CD1c-positive myeloid dendritic cell (primary cell): ENCODE results near the gene HLTF.

Source experiments
- DNase-seq: peaks from one replicate; pipeline ENCODE4 v3.0.0-alpha.2; 2016; ENCODE audit errors: extremely low spot score

The HLTF gene

DNA sequence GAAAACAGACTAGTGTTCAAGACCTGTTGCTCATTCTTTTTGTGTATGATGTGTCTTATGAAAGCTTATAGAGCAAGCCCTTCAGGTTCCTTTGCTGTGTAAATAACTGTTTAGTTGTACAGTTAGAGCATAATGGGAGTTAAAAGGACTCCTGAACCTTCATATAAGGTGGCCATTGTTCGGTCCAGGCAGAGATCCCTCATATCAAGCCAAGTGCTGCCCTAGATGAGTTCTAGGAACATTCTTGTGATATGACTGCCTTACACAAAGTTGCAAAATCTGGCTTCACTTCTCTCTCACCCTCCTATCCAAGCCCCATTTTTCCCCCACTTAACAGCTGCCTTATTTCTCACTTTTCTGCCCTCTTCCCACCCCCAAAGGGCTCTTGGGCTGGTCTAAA is 68.1 kb downstream of the HLTF start:
- DNase-seq = no peak

DNA sequence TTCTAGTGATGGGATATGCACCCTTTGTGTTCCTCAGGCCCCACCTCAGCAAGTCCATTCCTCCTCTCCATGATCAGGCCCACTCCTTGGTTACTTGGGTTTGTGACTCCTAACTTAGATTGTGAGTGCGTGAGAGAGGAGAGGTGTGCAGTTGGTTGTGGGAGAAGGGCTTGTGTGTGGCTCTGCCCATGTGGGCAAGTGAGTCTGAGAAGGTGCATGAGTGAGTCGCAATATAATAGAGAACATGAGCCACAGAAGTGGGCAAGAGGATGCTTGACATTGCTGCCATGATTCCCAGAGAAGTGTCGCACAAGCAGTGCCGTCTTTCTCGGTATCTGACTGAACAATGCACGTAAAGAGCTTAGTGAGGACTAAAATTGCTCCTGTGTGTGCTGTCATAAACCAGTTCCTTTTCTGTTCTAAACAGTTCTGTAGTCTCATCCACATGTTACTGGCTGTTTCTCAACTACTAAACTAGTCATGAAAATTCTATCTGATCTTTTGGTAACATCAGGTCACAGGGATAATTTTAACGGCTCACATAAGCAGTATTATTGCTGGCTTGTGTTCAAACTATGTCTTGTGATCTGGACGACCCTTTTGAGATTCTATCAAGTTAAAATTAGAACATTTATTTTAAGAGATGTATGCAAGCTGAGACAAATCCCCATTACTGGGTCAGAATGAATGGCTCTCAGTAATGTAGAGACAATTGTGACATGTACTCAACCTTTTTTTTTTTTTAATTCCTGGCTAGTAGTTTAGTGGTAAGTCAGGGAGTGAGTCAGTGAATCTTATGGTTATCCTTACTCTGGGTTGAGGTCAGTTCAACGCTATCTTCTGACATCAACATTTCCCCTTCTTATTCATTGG is 69.4 kb downstream of the HLTF start:
- no peak for DNase-seq

DNA sequence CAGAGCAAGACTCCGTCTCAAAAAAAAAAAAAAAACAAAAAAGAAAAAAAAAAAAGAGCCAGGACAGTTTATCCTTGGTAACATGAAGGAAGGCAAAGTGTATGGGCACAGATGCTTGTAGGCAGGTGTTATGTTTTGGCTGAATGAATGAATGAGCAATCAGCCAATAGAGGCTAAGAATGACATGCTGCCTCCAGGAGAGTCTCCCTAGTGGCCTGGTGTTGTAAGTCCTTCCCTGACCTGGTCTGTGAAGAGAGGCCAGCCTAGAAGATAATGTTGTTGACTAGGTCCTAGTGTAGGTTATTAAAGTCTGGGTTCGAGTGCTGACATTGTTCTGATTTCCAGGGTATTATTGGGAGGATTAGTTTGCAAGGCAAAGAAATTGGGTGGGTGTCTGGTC is 70.1 kb downstream of the HLTF start:
- no peak for DNase-seq

DNA sequence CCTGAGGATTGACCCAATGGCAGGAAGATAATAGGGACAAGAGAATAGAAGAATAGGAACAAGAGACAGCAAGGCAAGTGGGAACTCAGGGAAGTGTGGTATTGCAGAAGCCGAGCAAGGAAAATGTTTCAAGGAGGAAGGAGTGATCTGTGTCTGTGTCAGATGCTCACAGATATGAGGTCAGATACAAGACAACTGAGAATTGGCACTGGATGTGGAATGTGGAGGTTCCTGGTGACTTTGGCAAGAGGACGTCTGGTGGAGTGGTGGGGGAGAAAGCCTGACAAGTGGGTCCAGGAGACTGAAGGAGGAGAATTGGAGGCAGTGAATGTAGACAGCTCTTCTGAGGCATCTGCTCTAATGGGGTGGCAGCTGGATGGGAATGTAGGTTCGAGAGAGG is 70.9 kb downstream of the HLTF start:
- no peak for DNase-seq

DNA sequence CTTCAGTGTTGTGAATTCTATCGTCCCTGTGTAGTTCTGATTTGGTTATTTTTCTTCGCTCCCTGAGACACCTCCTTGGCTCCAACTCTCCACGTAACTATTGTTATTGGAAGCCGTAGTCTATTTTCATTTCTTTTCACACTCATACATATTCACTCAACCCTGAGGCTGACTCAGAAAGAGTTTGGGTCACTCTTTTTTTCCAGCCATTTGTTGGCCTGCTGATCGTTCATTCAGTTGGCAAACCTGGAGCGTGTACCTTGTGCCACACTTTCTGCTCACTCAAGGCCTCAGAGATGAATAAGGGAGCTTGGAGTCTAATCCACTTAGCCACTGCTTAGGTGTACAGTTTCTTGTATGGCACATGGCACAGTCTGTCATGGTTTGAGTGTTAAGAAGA is 72.6 kb downstream of the HLTF start:
- DNase-seq = no peak

DNA sequence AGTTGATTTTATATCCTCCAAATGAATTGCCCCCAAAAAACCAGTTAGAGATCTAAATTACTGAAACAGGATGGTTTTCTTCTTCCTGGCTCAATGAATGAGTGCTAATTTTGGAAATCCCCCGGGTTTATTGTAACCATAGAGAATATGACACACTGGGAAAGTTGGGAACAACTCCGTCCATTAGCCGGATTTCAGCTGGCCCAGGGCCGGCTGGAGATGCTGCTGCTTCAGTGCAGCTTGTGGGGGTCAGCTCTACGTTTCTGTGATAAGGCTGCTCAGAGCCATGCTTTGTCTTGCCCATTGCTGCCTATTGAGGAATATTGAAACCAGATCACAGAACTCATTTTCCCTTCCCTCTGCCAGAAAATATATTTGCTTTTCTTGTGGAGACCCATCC is 74.7 kb downstream of the HLTF start:
- no peak for DNase-seq

DNA sequence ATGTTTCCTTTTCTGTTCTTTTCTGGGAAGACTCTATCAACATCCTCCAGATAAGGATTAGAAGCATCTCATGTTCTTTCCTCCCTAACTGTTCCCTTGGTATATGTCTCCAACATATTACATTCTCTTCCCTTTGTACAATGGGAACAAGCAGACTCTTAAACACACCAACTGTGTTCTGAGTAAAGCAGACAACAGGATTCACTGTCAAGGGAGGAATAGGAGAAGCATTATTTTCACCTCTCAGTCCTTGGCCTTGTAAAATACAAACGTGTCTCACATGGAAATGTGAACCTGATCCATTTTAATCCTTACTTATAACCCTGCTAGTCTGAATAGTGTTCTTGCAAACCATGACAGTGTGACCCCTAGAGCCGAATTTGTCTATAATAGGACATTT is 75.4 kb downstream of the HLTF start:
- no peak for DNase-seq

DNA sequence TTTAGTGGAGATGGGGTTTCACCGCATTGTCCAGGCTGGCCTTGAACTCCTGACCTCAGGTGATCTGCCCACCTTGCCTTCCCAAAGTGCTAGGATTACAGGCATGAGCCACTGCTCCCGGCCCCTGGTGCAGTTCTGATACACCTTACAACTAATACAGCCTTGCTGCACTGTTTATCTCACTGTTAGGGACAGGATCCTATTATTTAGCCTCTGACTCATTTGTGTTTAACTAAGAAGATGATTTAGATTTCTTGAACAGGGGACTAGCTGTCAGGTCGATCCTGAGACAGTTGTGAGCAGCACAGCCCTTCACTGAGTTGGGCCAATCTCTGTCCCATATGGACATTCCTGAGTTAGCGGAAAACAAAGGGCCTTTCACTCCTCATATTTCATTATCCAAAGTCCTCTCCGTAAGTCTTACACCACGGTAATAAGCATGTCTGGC is 75.8 kb downstream of the HLTF start:
- DNase-seq = no peak

DNA sequence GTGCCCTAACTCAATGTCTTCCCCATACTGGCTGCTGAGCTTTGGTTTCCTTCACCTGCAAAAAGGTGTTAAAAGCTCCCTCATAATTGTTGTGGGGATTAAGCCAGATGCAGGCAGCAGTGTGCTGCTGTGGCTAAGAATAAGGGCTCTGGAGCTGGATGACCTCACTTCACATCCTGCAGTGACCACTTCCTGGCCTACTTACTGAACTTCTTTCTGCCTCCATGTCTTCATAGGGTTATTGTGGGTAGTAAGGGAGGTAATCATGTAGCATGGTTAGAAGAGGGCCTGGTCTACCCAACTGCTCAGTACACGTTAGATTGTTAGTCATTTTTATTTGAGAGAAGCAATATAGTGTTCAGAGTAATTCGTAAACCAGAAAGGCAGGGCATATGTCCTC is 76.6 kb downstream of the HLTF start:
- peak; percentile 7 for DNase-seq

DNA sequence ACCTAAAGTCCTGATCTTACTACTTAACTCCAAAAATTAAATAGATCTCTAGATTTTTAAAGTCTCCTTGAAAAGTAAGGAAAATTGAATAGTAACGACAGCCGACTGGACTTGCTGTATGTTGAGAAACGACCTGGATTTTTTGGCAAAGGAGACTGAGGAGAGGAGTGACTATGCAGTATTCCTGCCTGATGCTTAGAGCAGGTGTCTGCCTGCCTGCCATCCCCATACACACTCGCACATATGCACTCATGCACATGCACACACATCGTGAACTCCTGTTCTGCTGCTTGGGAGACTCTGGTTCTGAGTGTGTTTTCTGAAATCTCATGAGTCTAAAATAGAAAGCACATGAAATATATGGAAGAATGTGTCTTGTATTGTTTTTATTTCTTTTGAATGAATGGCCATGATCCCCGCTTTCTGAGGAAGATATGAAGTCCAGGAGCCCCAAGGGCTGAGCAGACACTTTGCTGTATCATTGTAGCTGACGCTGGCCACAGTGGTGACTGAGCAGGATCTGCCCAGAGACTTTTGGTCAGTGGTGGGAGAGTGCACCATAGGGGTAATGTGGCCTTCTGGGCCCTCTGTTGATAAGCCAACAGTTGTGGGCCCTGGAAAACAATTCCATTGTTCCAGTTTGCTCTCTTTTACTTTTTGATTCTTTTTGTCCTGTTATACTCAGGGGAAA is 78.6 kb downstream of the HLTF start:
- no peak for DNase-seq

DNA sequence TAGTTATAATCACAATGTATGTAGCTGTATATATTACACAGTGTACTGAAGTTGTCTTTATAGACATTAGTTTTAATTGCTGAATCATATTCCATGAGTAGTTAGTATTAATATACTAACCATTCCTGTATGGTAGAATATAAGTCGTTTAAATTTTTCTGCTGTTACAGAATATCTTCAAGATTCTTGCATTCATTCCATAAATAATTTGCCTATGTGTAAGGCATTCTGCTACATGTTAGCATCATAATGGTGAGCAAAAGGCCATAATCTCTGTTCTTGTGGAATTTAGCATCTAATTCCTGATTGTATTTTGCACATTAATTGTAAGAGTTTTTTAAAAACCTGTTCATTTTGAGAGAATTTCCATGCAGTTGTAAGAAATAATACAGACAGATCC is 80.9 kb downstream of the HLTF start:
- no peak for DNase-seq

DNA sequence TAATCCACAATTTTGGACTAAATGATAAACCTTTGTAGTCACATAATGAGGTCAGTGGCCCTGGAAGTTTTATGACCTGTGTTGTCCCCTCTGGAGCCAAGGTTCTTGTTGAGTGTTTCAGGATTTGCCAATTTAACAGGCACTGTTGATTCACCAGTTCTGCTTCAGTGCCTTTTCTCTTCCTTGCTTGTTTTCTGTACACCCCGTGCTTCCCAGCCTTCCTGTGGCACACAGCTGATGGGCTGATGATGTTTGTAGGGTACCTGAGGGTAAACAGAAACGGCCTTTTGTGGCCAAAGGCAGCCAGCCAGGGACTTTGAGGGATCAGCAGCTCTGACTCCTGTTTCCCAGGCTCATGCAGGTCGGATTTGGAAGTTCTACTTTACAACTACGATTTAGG is 81.7 kb downstream of the HLTF start:
- DNase-seq = no peak

DNA sequence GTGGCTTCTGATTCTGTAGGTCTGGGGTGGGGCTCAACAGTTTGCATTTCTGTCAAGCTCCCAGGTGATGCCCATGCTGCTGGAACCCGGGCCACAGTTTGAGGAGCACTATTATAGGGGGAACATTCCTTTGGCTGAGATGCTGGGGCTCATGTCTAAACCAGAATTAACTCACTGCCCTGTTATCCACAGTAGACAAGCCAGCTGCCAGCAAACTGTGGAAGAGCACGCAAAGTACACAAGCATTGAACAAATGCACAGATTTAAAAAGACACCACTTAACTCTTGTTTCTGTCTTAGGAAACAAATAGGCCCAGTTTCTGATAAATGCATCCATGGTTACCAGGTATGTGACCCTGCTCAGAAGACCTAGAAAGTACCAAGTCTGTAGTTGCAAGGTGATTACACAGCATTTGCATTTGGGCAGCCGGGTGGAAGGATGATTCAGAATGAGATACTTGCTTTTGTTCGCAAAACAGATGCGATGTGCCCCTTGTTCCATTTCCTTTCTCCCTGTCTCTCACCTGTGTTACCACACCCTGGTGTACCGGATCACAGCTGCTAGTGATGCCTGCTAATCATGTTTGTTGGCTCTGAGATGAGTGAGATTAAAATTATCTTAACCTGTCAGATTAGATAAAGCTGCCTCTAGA is 82.6 kb downstream of the HLTF start:
- DNase-seq = no peak

DNA sequence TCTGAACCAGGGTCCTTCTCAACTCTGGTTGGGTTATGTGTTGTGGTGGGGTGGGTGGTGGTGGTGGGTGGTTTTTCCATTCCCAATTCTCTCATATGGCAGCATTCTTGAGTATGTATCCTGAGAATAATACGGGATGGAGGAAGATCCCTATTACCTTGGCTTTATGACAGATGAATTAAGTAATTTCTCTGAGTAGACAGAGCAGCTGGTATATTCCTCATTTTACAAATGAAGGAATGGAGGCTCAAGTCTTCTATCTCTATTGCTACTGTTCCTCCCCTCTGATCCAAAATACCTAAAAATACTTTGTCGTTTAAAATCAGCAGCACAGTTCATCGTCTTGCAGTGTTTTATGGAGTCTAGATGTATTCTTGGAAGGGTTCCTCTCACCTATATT is 84.6 kb downstream of the HLTF start:
- no peak for DNase-seq

DNA sequence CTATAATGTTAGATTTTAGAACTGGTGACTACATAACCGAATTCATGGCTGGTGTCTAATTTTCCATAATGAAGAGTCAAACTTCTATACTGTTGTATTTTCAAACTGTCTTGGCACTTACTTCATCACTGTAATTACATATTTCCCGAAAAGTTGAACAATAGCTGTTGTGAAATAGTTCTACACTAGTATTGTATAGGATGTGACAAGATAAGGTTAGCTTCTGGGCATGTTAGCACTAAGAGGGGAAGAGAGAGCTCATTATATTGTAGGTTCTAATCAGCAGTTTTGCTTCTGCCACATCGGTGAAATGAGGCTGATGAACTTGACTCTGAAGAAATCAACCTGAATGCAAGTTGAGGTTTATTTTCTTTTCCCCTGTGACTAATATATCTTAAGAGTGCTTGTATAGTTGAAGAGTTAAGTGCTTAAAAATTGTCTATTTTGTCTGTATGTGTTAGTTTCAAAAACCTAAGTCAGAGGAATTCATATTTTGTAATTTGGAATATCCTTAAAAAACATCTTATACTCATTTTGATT is 86.1 kb downstream of the HLTF start:
- peak; percentile 13 for DNase-seq

DNA sequence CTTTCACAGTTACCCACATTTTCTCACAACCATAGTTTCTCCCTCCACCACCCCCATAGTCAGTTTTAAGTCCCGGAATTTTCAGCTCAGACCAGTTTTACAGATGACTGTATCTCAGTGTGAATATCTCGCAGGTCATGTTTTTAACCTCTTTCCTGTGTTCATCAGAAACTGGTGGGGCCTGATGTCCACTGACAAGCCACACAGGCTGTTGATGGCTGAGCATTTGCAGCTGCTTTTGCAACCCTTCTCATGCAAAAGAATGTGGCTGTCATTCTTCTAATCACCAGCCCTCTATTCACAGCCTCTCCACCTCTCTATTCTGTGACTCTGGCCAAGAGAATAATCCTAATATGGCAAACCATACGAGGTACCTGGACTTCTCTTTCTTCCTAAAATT is 86.5 kb downstream of the HLTF start:
- no peak for DNase-seq

DNA sequence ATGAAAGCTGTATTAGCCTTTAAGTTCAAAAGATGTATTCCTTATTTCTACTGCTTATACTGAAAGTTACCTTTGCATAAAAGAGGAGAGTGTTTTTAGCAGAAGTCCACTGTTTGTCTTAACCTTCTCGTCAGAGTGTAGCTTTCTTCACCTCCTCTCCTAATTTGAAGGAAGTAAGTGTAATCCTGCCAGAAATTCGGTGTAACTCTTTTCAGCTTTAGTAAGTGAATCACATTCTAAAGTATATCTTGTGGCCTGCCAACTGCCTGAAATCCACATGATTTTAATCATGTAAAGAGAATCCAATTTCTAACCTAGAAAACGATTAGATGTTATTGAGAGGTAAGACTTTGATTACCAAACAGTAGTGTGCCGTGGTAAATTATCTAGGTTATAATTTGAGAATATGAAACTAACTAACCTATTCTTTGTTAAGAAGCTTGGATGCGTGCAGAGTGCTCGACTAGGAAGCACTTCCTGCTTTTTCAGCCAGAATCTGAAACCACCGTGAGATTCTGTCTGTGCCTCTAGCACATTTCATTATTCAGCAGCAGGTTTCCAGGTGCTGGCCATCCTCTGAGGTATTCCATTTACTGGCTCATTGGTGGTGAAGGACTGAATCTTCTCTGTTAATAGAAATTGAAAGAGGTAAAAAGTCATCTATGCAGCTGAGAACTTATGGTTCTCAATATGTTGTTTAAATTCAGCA is 87.5 kb downstream of the HLTF start:
- peak; percentile 40 for DNase-seq

DNA sequence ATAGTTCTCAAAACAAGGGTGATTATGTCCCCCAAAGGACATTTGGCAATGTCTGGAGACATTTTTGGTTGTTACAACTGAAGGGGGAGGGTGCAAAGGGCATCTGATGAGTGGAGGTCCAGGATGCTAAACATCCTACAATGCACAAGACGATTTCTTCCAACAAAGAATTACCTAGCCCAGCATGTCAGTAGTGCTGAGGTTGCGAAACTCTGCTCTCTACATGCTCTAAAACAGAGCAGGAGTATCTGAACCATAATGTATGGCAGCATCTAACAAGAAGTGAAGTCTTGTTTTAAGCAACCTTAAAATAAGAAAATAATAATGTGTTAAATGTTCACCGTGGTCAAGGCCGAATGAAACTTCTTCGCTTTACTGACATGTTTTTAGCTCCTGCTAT is 88.0 kb downstream of the HLTF start:
- DNase-seq = no peak

DNA sequence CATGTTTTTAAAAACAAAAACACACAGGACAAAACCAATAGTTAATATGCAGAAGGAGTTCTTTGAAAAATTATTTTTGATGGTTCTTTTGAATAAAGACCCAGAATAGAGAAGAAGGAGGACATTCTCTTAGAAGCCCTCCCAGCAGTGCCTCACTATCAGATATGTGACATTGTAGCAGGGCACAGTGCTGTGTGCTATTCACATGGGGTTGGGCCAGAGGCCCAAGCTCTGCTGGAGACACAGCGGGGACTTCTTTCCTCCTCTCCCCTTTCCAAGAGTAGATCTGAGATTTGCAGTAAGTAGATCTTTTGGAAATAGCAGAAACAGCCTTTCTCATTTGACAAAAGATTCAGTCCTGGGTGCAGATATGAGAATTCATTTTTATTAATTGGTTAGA is 88.7 kb downstream of the HLTF start:
- no peak for DNase-seq

DNA sequence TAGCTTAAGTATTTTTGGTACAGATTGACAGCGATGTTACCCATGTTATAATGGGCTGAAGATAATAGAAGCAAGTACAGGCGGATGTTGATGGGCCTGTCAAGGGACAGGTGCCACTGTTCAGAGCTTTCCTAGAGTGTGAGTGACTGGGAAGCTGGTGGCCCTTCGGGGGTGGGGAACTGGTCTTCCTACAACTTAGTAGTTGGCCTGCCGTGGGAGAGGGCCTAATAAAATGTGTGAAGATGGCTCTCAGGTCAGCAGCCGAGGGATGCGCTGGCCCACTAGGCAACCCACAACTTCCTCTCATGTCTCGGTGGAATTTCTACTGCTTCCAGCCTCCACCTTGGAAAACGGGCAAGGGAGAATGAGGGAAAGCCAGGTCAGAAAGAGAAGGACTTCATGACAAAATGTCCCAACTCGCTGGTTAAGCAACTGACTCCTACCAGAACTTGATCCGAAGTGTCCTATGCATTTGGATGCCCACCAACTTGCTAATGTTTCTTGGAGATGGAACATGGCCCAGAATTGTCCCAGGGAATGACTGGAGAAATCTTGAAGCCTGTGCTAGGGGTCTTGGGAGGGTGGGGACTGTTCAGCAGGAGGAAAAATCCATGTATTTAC is 93.6 kb downstream of the HLTF start:
- DNase-seq = no peak

DNA sequence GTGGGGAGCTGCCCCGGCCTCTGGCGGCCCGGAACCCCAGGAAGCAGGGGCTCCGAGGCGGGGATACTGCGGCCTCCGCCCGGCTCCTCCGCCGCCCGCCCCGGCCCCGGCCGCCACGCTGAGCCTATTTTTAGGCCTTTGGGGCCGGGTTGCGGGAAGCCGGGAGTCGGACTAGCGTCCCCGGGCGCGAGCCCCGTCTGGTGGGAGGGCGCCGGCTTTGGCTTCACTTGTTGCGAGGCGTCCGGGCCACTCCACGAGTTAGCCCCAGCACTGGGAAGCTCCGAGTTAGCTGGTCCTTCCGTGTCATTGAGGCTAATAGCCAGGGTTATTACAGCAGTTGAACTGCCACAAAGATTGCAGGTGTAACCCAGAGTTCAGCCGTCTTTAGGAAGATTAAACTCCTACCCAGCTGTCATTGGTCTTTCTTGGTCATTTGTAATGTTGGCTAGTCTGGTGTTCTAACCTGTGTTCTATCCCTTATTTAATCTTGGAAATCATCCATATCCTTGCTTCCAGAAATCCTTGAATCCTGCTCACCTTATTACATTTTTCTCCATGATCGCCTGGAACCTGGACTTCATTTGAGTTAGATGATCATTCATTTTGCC is 94.2 kb downstream of the HLTF start:
- peak; percentile 32 for DNase-seq
